Measurements from ENCODE around the gene TEKT5.

DNA sequence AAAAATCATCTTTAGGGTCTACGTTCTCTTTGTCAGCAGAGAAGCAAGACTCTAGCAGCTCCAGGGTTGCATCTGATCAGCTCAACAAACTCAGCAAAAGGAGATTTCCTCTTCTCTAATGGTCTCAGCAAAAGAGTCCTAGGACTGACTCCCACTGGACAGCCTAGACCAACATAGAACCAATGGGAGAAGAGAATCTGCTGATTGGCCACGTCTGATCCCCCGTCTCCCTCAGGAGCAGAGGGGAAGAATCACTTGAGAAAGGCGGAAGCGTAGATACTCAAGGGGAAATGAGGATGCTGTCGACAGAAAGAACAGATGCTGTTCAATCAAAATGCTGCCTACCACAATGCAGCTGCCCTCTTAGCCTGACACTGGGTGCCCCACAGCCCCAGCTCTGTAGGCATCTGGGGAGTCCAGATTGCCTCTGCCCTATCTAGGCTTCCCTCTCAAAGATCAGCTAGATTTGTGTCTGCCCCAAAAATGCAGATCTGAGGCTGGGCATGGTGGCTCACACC lies 82.8 kb downstream of the TEKT5 start:
- TF ChIP-seq, protein P1, sequence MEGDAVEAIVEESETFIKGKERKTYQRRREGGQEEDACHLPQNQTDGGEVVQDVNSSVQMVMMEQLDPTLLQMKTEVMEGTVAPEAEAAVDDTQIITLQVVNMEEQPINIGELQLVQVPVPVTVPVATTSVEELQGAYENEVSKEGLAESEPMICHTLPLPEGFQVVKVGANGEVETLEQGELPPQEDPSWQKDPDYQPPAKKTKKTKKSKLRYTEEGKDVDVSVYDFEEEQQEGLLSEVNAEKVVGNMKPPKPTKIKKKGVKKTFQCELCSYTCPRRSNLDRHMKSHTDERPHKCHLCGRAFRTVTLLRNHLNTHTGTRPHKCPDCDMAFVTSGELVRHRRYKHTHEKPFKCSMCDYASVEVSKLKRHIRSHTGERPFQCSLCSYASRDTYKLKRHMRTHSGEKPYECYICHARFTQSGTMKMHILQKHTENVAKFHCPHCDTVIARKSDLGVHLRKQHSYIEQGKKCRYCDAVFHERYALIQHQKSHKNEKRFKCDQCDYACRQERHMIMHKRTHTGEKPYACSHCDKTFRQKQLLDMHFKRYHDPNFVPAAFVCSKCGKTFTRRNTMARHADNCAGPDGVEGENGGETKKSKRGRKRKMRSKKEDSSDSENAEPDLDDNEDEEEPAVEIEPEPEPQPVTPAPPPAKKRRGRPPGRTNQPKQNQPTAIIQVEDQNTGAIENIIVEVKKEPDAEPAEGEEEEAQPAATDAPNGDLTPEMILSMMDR (conservative IDR thresholded peaks at IDR 0.05 in 1 of 2, IDR thresholded peaks at IDR 0.05 in 1 of 2; ENCODE audit: low read depth in 1 of 2, low read length in 2 of 2): no peak
- no peak for TF ChIP-seq EZH2 (IDR thresholded peaks at IDR 0.05; ENCODE audit: low read length, missing control alignments)

Measured in fibroblast of lung (primary cell).